ENCODE measurements around the gene POLR2F. TPM values are rescaled to one million over a fixed set of nuclear protein-coding genes. Genes with fewer than 3 reads are reported as not detected.

The POLR2F gene
- total and polyA plus RNA-seq, 11 donors: 60.7 to 218 (median 78.2) TPM

GRCh38 chr22:37910890-37911672 is 42.4 kb upstream of the POLR2F start:
- peaks cover 0 to 54% (median 29%) of the 10 kb centered on the region in 12 donors for H3K4me1 ChIP-seq
- DNase-seq (peak in 1 of 5 donors; percentile 60), ATAC-seq (no peak)
- intact Hi-C loops (cut with DNase I): no loop called here
- peak overlapping the region in 10 of 12 donors; percentile 0 to 89 (median 29) for H3K27ac ChIP-seq
- H3K27me3 ChIP-seq: no peaks in the 10 kb centered on the region
- 45 to 62% (median 52%) methylated on average over 13 to 15 of the region's 15 CpGs for WGBS, 4 donors
- H3K9me3 ChIP-seq: no peaks in the 10 kb centered on the region
- TF ChIP-seq POLR2A (IDR thresholded peaks at IDR 0.05): no peak
- TF ChIP-seq, protein P1, sequence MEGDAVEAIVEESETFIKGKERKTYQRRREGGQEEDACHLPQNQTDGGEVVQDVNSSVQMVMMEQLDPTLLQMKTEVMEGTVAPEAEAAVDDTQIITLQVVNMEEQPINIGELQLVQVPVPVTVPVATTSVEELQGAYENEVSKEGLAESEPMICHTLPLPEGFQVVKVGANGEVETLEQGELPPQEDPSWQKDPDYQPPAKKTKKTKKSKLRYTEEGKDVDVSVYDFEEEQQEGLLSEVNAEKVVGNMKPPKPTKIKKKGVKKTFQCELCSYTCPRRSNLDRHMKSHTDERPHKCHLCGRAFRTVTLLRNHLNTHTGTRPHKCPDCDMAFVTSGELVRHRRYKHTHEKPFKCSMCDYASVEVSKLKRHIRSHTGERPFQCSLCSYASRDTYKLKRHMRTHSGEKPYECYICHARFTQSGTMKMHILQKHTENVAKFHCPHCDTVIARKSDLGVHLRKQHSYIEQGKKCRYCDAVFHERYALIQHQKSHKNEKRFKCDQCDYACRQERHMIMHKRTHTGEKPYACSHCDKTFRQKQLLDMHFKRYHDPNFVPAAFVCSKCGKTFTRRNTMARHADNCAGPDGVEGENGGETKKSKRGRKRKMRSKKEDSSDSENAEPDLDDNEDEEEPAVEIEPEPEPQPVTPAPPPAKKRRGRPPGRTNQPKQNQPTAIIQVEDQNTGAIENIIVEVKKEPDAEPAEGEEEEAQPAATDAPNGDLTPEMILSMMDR (IDR thresholded peaks at IDR 0.05): no peak
- no peak overlapping the region for H3K4me3 ChIP-seq
- H3K36me3 ChIP-seq: peaks cover 0 to 36% (median 27%) of the 10 kb centered on the region in 9 donors

DNA sequence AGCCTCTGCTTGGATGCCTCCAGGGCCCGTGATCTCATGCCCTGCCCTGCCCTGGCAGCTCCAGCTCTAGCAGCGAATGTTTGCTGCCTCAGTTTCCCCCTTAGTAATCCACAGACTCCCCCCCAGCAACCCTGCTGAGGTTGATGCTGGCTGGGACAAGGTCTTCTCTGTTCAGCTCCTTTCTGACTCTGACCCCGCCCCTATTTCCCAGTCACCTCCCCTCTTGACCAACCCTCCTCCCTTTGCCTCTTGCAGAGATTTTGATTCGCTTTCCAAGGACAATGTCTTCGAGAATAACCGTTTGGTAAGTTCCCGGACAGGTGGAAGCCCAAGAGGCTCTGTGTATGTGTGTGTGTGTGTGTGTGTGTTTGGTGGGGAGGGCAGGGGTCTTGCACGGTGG is 41.8 kb upstream of the POLR2F start:
- Histone ChIP-seq H3K27me3 (no peaks in the 10 kb centered on the region), H3K4me1 (peaks cover 0 to 50% (median 29%) of the 10 kb centered on the region in 12 donors), H3K36me3 (peaks cover 0 to 42% (median 33%) of the 10 kb centered on the region in 9 donors), H3K4me3 (no peak overlapping the region), H3K9me3 (no peaks in the 10 kb centered on the region), H3K27ac (peak overlapping the region in 9 of 12 donors; percentile 8 to 89 (median 69))
- intact Hi-C loops (cut with DNase I): no loop called here
- ATAC-seq (peak in 1 of 4 donors; percentile 36), DNase-seq (no peak)
- WGBS, 4 donors: 43 to 77% (median 61%) methylated on average over 8 of the region's 8 CpGs
- TF ChIP-seq POLR2A (IDR thresholded peaks at IDR 0.05): no peak
- TF ChIP-seq, protein P1 (IDR thresholded peaks at IDR 0.05): no peak

GRCh38 chr22:37912171-37912570 is 41.3 kb upstream of the POLR2F start:
- TF ChIP-seq, protein P1 (IDR thresholded peaks at IDR 0.05): no peak
- no peak for TF ChIP-seq POLR2A (IDR thresholded peaks at IDR 0.05)
- Histone ChIP-seq H3K4me1 (peaks cover 0 to 46% (median 26%) of the 10 kb centered on the region in 12 donors), H3K27ac (peak overlapping the region in 10 of 12 donors; percentile 41 to 89 (median 68)), H3K4me3 (no peak overlapping the region), H3K36me3 (peaks cover 0 to 47% (median 37%) of the 10 kb centered on the region in 9 donors), H3K9me3 (no peaks in the 10 kb centered on the region), H3K27me3 (no peaks in the 10 kb centered on the region)
- WGBS, 4 donors: 72 to 89% (median 80%) methylated on average over 8 of the region's 8 CpGs
- ATAC-seq (no peak), DNase-seq (no peak)
- intact Hi-C loops (cut with DNase I): no loop called here

DNA sequence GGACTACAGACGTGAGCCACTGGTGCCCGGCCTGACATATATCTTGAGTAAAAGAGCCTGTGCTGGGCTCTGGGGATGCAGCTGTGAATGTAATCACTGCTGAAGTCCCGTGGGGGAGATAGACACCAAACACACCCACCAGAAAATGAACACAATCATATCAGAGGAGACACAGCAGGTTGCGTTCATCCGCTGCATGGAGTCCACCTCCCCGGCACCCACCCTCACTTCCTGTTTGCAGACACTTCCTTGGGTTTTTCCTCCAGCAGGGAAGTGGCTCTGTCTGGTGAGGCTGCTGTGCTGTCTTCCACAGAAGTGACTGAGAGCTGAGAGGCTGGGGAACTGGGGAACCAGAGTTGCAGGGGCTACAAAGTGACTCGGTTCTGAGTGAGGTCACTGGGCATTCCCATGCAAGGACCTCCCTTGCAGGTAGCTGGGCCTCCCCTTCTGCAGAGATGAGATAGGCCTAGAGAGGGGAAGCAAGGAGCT is 40.2 kb upstream of the POLR2F start:
- peak; percentile 46 to 60 (median 57) for DNase-seq
- peak overlapping the region in 10 of 12 donors; percentile 51 to 89 (median 68) for H3K27ac ChIP-seq
- H3K36me3 ChIP-seq: peaks cover 0 to 58% (median 49%) of the 10 kb centered on the region in 9 donors
- intact Hi-C loops (cut with DNase I): no loop called here
- no peaks in the 10 kb centered on the region for H3K9me3 ChIP-seq
- TF ChIP-seq, protein P1 (IDR thresholded peaks at IDR 0.05): no peak
- TF ChIP-seq POLR2A (IDR thresholded peaks at IDR 0.05): no peak
- peak; percentile 43 to 91 (median 60) for ATAC-seq
- no peak overlapping the region for H3K4me3 ChIP-seq
- WGBS, 4 donors: 48 to 62% (median 58%) methylated on average over 7 of the region's 7 CpGs
- H3K4me1 ChIP-seq: peaks cover 0 to 41% (median 24%) of the 10 kb centered on the region in 12 donors
- H3K27me3 ChIP-seq: no peaks in the 10 kb centered on the region
